Activated T-cell treated with anti-CD3 and anti-CD28 coated beads for 1 hour (primary cell): ENCODE results near the gene ARMH1.
A peak's percentile ranks its signal among the peaks of the same experiment; 100 is the strongest.
"Not testable (repeated sequence)": the region's sequence is repeated elsewhere in the genome, so short reads cannot be mapped to it uniquely, and the experiment has no call there.

Source experiments
- DNase-seq: peaks from one replicate; pipeline ENCODE4 v3.0.0-alpha.2; 2020; ENCODE audit warnings: low read depth

Gene ARMH1

GRCh38 chr1:44644806-44645205, 29.7 kb upstream of the ARMH1 start:
- DNase-seq: no peak

GRCh38 chr1:44645476-44646244, 28.9 kb upstream of the ARMH1 start:
- DNase-seq: no peak

- no peak for DNase-seq
Observed at GRCh38 chr1:44646261-44647110, 28.0 kb upstream of the ARMH1 start.

GRCh38 chr1:44647896-44648295, 26.6 kb upstream of the ARMH1 start:
- DNase-seq: no peak

GRCh38 chr1:44648529-44649250, 25.8 kb upstream of the ARMH1 start:
- DNase-seq: no peak

GRCh38 chr1:44649788-44650158, 24.7 kb upstream of the ARMH1 start:
- no peak for DNase-seq

- no peak for DNase-seq
Observed at GRCh38 chr1:44650159-44650831, 24.2 kb upstream of the ARMH1 start.

- no peak for DNase-seq
Observed at GRCh38 chr1:44651069-44651468, 23.4 kb upstream of the ARMH1 start.

- DNase-seq: peak; percentile 69
Observed at GRCh38 chr1:44652445-44653106, 21.9 kb upstream of the ARMH1 start.

GRCh38 chr1:44653107-44653964, 21.2 kb upstream of the ARMH1 start:
- DNase-seq: no peak

- DNase-seq: no peak
Observed at GRCh38 chr1:44654621-44655187, 19.8 kb upstream of the ARMH1 start.

GRCh38 chr1:44655609-44656008, 18.9 kb upstream of the ARMH1 start:
- no peak for DNase-seq

- DNase-seq: no peak
Observed at GRCh38 chr1:44659566-44659965, 14.9 kb upstream of the ARMH1 start.

- no peak for DNase-seq
Observed at GRCh38 chr1:44660176-44660575, 14.3 kb upstream of the ARMH1 start.

- DNase-seq: no peak
Observed at GRCh38 chr1:44661781-44662682, 12.5 kb upstream of the ARMH1 start.

GRCh38 chr1:44662683-44663030, 11.9 kb upstream of the ARMH1 start:
- DNase-seq: no peak

GRCh38 chr1:44663417-44663816, 11.1 kb upstream of the ARMH1 start:
- no peak for DNase-seq

- no peak for DNase-seq
Observed at GRCh38 chr1:44664730-44665370, 9.7 kb upstream of the ARMH1 start.

GRCh38 chr1:44666719-44667118, 7.8 kb upstream of the ARMH1 start:
- DNase-seq: not testable (repeated sequence)
